Measurements from ENCODE around the gene ADGRG3.

- TF ChIP-seq CTCF (IDR thresholded peaks at IDR 0.05) (no peak), POLR2A (IDR thresholded peaks at IDR 0.05) (no peak)
These were observed 64.6 kb downstream of the ADGRG3 start for GRCh38 chr16:57732714-57733113.
